T follicular helper cell (primary cell): Measurements from ENCODE around the gene TTC21A.
A peak's percentile ranks its signal among the peaks of the same experiment; 100 is the strongest.
"Not testable (repeated sequence)": the region's sequence is repeated elsewhere in the genome, so short reads cannot be mapped to it uniquely, and the experiment has no call there.

Experiments
- DNase-seq: peaks from one replicate; pipeline ENCODE4 v3.0.0-alpha.2; 2020; ENCODE audit warnings: low read depth
- total RNA-seq, 2 experiments: gene quantifications; one replicate each; lab custom pipeline; 2026; lab: John Stamatoyannopoulos, UW

The TTC21A gene
- total RNA-seq, result 0.87 to 2.6 reads per million in 2 experiments

GRCh38 chr3:39107388-39108199 lies at the start of gene TTC21A, which contains the start of gene GORASP1:
Gene TTC21A (plus strand): TSS chr3:39107680. CDS start chr3:39107838, 158 bp downstream.
Gene GORASP1 (minus strand): TSS chr3:39107627. CDS start chr3:39107541, 86 bp downstream.
- peak; percentile 40 for DNase-seq

GRCh38 chr3:39061228-39061627 lies 46.3 kb upstream of the TTC21A start:
- not testable (repeated sequence) for DNase-seq

GRCh38 chr3:39062180-39062579 lies 45.3 kb upstream of the TTC21A start:
- no peak for DNase-seq

GRCh38 chr3:39063143-39063542 lies 44.3 kb upstream of the TTC21A start:
- DNase-seq, result no peak

DNA sequence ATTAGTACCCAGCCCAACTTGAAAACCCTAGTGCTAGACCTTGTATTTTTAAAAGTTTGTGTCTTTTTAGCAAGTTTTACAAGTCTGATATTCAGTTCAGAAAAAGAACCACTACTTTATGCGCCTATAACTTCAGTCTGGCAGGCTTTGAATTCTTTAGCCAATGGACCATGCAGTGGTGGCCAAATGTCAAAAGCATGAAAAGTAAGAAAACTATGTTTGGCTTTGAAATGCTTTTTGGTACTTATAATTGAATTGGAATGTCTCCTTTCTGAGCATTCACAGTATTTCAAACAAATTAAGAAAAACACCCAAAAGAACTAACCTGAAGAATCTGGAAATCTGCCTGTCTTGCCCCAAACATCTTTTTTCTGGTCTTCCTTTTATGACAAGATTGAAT lies 42.8 kb upstream of the TTC21A start:
- DNase-seq, result no peak

GRCh38 chr3:39065197-39065596 lies 42.3 kb upstream of the TTC21A start:
- DNase-seq, result no peak

DNA sequence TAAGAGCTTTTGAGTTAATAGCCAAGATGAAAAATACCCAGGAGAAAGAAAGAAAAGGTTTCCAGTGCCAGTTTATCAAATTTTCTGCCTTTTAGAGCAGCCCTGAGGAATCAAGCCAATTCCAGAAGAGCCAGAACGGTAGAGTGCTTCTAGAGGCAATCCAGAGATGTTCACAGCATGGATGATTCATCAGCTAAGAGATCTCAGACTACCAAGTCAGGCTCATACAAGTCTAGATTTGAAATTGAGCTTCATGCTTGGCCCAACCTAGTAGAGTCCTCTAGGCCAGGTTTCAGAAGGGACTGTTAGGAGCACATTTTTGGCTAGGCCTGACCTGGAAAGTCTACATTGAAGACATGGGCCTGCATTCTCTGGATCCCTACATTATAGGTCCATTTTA lies 40.2 kb upstream of the TTC21A start:
- no peak for DNase-seq

DNA sequence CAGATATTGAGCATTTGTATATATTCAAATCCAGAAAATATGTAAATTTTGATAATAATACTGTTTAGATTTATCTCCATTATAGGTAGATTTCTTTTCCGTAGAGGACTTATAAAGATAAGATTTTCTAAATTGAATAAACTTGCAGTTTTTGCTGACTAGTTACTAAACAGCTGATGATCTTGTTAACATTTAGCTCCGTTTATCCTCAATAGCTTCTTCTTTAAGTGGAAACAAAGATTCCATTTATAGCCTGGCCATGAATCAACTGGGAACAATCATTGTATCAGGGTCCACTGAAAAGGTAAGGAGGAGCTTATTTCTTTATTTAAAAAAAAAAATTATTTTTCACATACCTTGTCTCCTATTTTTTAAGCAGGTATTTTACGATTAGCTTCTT lies 38.9 kb upstream of the TTC21A start:
- no peak for DNase-seq

DNA sequence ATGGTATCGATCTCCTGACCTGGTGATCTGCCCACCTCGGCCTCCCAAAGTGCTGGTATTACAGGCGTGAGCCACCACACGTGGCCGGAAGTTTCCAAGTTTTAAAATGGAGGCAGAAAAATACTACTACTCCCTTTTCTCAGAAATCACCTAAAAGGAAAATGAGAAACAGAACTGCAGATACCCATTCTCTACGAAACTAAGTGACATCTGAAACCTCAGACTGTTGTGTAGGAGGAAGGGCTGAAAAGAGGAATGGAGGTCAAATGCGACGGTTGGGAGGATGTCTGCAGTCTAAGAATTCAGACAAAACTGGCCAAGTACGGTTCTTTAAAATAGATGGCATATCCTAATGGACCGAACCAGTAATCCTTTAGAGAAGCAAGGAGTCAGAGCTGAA lies 31.6 kb upstream of the TTC21A start:
- DNase-seq, result no peak

GRCh38 chr3:39079530-39079929 lies 27.9 kb upstream of the TTC21A start:
- DNase-seq, result no peak

GRCh38 chr3:39080026-39080425 lies 27.5 kb upstream of the TTC21A start:
- DNase-seq, result no peak

- DNase-seq, result no peak
Measured at GRCh38 chr3:39082666-39083313, 24.7 kb upstream of the TTC21A start.

- DNase-seq, result no peak
Measured at GRCh38 chr3:39086144-39086543, 21.3 kb upstream of the TTC21A start.

- DNase-seq, result no peak
Measured at GRCh38 chr3:39088456-39088855, 19.0 kb upstream of the TTC21A start.

DNA sequence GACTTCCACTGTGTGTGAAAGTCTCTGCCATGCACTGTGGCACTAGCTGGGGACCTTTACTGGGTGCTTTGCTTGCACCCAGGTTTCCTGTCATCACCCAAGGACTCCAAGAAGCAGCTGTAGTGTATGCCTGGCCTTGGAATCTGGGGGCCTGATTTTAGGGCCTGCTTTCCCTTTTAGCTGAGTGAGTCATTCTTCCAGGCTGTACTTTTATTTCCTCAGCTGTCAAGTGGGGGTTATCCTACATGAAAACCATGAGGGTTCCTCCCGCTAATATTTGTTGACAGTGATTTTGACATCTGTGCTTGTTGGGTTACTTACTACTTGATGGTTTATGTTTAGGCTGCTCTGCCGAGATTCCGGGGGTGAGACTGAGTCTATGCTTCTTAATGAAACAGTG lies 18.6 kb upstream of the TTC21A start:
- no peak for DNase-seq

GRCh38 chr3:39090922-39091321 lies 16.6 kb upstream of the TTC21A start:
- DNase-seq, result no peak

DNA sequence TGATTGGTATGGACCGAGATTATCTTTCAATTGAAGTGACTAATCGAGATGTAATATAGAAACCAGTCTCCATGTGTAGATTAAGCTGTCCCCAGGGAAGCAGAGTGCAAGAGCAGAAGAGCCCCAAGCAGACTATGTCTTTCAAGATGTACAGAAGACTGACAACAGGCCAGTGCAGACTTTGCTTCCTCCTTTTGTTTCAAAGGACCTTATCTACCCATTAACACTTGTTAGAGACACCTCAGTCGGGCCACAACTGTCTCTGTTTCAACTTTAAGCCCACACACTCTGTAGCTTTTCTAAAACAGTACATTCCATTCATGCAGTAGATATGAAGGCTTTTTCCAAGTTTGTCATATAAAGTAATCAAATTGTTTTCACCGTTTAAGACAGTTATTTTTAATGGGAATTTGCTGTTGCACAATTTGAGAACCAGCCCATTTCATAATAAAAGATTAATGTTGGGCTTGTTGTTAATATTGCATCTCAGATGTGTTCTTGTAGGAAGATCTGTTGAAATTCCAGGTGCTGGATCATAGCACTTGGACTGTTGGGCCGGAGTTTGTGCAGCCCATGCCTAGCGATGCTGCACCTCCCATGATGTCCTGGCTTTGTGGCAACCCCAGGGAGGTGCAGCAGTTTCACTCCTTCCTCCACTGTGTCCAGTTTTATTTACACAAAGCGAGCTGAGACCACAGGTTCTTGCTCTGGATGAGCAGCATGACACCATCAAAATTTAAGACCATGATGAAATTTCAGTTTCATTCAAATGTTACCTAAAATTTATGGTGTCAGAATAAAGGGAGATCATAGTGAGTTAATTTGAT lies 12.4 kb upstream of the TTC21A start:
- DNase-seq, result no peak

GRCh38 chr3:39095778-39096177 lies 11.7 kb upstream of the TTC21A start:
- DNase-seq, result no peak

- no peak for DNase-seq
Measured at GRCh38 chr3:39096775-39097174, 10.7 kb upstream of the TTC21A start.

GRCh38 chr3:39097716-39098472 lies 9.6 kb upstream of the TTC21A start:
- no peak for DNase-seq

DNA sequence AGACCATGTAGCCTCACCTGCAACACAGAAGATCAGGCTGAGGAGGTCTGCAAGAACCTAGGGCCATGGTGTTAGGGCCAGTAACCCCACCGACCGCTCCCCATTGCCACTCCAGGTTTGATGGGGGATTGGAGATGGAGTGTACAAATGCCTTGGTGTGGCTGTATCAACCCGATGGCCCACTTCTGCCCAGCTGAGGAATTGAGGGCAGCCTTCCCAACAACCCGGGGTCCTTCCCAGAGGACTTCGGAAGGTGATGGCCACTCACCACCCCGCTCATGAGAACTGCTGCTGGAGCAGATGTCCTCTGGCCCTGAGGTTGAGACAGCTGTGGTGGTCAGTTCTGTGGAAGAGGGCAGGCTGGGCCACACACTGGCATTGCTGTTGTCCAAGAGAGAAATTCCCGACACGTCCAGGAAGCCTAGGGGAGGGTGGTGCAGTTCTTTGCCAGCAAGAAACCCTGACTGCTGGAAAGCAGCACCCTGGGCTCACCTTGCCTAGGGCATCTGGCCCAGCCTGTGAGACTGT lies 8.9 kb upstream of the TTC21A start:
- no peak for DNase-seq
